ENCODE results near the gene PDK2.

Gene PDK2

DNA sequence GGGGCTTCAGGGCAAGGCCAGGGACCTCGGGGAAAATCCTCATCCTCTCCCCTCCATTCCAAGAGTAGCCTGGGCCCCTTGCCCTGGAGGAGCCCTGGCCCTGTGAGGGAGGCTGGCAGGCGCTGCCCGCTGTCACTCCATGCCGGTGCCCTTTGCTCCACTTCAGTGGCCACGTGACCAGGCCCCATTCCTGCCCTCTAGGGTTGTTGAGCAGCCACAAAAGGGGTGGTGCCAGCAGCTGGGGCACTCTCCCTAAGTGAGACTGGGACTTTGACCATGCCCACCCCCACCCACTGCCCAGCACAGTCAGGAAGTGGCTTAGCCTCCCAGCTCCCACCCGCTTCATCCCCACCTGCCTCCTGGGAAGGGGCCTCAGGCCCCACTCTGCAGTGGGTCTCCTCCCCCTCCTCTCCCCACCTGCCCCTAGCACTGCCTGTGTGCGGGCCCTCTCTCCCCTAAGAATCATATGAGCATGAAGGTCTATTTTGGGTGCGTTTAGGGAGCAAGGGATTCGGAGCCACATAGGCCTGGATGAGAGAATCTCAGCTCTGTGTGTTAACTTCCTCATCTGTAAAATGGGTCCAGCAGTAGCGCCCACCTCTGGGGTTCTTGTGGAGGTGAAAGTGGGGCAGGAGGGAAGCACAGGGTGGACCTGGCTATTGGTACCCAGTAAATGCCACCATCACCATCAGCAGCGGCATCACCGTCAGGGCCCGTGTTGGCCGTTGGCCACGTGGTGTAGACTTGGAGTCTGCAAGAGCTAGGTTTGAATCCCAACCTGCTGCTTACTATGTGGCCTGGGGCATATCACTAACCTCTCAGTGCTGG, 7.2 kb downstream of the PDK2 start:
- no peak for DNase-seq

- no peak for DNase-seq
Measured at GRCh38 chr17:50103252-50103651, 8.1 kb downstream of the PDK2 start.

GRCh38 chr17:50103941-50104340, 8.8 kb downstream of the PDK2 start:
- DNase-seq: no peak

GRCh38 chr17:50105811-50106210, 10.7 kb downstream of the PDK2 start:
- no peak for DNase-seq

DNA sequence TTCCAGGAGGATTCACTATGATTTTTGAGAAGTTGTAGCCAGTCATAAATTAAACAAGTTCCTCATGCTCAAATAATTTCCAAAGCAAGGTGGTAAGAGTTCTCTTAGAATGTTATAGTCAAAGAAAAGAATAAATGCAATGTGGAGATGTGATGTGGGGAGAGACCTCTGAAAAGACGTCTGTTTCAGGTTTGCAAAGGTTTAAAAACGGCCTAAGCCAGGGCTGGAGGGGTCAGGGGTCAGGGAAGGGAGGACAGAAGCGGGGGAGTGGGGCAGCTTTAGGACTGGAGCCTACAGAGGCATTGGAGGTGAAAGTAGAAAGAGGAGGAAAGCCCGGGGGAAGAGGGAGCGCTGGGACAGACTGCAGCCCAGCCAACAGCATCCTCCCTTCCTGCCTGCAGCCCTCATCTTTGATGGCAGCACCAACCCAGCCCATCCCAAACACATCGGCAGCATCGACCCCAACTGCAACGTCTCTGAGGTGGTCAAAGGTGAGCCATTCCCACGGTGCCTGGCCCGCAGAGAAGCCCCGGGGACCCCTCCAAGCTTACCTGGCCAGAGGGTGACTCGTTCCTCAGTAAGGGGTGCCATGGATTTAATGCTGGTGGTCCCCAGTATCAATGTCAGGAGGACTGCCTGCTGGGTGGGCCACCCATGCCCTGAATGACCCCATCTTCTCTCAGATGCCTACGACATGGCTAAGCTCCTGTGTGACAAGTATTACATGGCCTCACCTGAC, 11.4 kb downstream of the PDK2 start:
- no peak for DNase-seq

- DNase-seq: no peak
Measured at GRCh38 chr17:50107790-50108414, 12.8 kb downstream of the PDK2 start.

GRCh38 chr17:50108556-50108955, 13.4 kb downstream of the PDK2 start:
- DNase-seq: no peak

DNA sequence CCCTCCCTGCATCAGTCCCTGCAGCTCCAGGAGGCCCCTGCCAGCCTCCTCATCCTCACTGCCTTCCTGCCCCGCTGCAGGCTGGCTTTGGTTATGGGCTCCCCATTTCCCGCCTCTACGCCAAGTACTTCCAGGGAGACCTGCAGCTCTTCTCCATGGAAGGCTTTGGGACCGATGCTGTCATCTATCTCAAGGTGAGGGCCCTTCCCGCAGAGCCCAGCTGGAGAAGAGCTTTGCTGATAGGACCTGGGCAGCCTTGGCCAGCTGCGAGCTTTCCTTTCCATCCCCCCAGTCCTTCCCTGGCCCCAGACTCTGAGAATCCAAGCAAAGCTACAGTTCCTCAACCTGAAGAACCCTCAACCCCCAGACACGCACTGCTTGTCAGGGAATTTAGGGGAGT, 14.1 kb downstream of the PDK2 start:
- no peak for DNase-seq

- DNase-seq: no peak
Measured at GRCh38 chr17:50109785-50110184, 14.6 kb downstream of the PDK2 start.

- DNase-seq: no peak
Measured at GRCh38 chr17:50110591-50111349, 15.6 kb downstream of the PDK2 start.

DNA sequence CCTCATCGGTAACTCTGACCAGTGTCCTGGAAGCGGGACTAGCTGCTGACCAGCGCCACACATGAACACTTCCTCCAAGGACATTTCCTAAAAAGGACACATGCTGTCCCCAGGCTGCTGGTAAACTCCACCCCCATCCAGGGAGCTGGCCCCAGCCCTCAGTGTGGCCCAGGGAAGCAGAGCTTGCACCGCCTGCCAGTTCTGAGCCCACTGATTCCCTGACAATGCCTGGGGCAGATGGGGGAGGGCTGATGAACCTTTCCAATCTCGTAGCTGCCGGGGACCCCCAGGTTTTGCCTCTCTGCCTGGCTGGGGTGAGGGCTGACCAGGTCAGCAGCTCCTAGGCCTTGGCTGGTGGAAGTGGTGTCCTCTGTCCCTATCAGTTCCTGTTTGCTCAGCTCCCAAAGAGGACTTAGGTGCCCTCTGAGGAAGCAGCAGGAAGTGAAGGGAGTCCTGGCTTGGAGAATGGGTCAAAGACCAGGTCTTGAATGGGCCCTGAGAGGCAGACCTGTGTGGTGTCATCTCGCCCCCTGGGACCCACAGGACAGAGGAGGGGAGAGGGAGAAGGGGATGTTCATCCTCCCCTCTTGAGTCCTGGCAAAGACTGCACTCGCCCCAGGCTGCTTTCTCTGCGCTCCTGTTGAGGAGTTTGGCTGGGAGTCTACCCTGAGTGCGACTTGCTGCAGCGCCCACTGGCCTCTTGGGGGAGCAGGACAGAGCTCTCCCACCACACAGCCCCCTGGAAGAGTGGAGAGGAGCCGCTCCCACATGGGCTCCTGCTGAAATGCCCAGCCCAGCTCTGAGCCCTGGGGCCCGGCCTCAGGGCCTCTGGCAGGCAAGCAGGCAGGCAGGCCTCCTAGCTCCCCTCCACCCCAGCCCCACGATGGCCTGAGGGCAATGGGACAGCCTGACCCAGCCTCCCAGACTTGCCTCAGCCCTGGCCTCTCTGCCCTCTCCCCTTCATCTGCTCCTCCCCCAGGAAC, 16.8 kb downstream of the PDK2 start:
- no peak for DNase-seq

DNA sequence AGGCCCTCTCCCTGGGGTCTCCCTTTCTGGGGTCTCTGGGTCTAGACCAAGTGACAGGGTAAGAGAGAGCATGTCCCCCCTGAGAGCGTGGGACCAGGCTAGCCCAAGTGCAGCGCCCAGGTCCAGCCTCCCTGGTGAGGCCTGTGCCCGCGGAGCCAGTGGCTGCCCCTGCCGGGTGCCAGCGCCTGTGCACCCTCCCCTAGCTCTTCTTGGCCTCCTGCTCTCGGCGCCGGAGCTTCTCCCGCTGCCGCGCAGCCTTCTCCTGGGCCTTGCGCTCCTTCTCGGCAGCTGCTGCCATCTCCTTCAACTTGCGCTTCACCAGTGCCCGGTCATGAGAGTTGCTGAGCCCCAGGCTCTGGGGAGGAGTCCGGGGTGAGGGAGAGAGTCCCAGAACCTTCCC, 17.5 kb downstream of the PDK2 start:
- DNase-seq: no peak

- DNase-seq: no peak
Measured at GRCh38 chr17:50113624-50114320, 18.6 kb downstream of the PDK2 start.

GRCh38 chr17:50114401-50114800, 19.2 kb downstream of the PDK2 start:
- DNase-seq: no peak

DNA sequence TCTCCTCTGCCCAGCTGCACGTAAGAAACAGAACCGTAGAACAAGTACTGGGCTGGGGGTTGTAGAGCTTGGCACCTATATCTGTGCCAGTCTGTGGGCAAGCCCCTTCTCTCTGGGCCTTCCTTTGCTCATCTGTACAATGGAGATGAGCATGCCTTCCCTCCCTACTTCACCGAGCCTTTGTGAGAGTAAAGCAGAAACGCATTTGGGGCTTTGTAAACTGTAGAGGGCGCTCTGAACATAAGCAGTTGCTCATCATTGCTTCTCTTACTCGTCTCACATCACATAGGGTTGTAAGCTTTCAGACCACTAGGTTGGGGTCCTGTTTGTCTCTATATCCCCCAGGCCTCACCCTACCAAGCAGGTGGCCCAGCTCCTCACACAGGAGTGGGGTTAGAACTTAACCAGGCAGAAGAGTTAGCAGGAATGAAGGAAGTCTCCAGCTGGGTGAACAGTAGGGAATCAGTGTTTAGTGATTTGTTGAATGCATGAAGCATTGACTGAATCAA, 19.8 kb downstream of the PDK2 start:
- DNase-seq: peak; percentile 30

GRCh38 chr17:50115756-50116155, 20.6 kb downstream of the PDK2 start:
- DNase-seq: no peak

- DNase-seq: peak; percentile 61
Measured at GRCh38 chr17:50117202-50118051, 22.3 kb downstream of the PDK2 start.

GRCh38 chr17:50118076-50118827, 23.1 kb downstream of the PDK2 start:
- DNase-seq: no peak

DNA sequence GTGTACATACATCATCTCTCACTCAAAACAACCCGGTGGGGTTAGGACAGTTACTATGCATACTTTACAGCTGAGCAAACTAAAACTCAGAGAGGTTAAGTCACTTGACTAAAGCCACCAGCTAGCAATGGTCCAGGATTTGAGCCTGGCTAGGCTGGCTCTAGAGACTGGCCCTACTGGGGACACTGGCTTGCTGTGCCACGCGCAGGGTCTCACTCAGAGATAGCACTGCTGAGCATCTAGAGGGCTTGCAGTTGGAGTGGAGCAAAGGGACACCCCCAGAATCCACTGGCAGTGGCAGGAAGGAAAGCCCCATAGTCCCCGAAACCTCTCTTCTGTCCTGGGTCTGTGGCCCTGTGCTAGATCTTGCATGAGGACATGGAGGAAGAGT, 23.7 kb downstream of the PDK2 start:
- DNase-seq: no peak
